K562 (cell line): ENCODE results near the gene RTCA. TPM values are rescaled to one million over a fixed set of nuclear protein-coding genes. Genes with fewer than 3 reads are reported as not detected.

Experiments
- ATAC-seq: fragments of 200-7000 bp; cut with Tn5 transposase; 3 replicates; pipeline ENCODE4 v1.9.1; 2020; ENCODE audit warnings: moderate library complexity
- BruUV-seq: library from RNA; stranded (reverse); fragments of 400-500 nt; replicated peaks from 2 replicates; lab custom pipeline; 2021; lab: Mats Ljungman, UMichigan
- CTCF ChIA-PET: fragments of 300-600 bp; formaldehyde crosslinking; extraction: SDS; loops from one replicate; lab custom pipeline; 2021; ENCODE audit warnings: low intra/inter-chr PET ratio; lab: Yijun Ruan, JAX
- POLR2A ChIA-PET: fragments of 300-600, 350-650 bp; sonication (Branson Sonifier 250); formaldehyde crosslinking; extraction: SDS; loops from one replicate; lab custom pipeline; 2021; ENCODE audit warnings: antibody characterized with exemption, inconsistent platforms; lab: Yijun Ruan, JAX
- DNase-seq, 4 experiments: peaks; one replicate each; pipeline versions ENCODE4 v3.0.0 to v3.0.0-alpha.2; 2011 to 2018; ENCODE audit warnings: low spot score in 3 of 4, mixed read lengths in 3 of 4; ENCODE audit errors: extremely low read depth in 1 of 4
- FAIRE-seq: peaks from 2 replicates; lab custom pipeline; 2011; peaks lifted over from hg19 to GRCh38; lab: Jason Lieb, UNC
- H2AFZ ChIP-seq: 2 replicates; pipeline ENCODE4 v1.6.0; 2011; ENCODE audit warnings: low read depth, low read length, control low read depth, inconsistent platforms
- H3K27ac ChIP-seq: fragments of 200-600 bp; 3 replicates; pipeline ENCODE4 v1.8.0; 2011; ENCODE audit warnings: low read depth, mild to moderate bottlenecking, control low read depth, inconsistent platforms, low read length, moderate library complexity, mixed read lengths; ENCODE audit errors: extremely low read depth
- H3K27me3 ChIP-seq, 2 experiments: fragments of 300-600 bp in 1 of 2; 2 replicates in 1 of 2; 3 replicates in 1 of 2; pipeline versions ENCODE4 v1.6.0 to v1.8.0; 2011; ENCODE audit warnings: inconsistent platforms in 2 of 2, low read length in 2 of 2, mild to moderate bottlenecking in 1 of 2, mixed read lengths in 1 of 2, moderate library complexity in 1 of 2; ENCODE audit not compliant: control insufficient read depth in 2 of 2, insufficient read depth in 2 of 2
- H3K36me3 ChIP-seq: fragments of 300-600 bp; 3 replicates; pipeline ENCODE4 v1.8.0; 2011; ENCODE audit warnings: mild to moderate bottlenecking, low read length, inconsistent platforms; ENCODE audit not compliant: control insufficient read depth, insufficient read depth
- H3K4me1 ChIP-seq, 2 experiments: fragments of 200-600 bp in 1 of 2; replicated peaks in 1 of 2; 2 replicates in 1 of 2; 3 replicates in 1 of 2; pipeline versions ENCODE4 v1.5.1 to v1.8.0; 2011; ENCODE audit warnings: inconsistent platforms in 2 of 2, low read length in 2 of 2, mild to moderate bottlenecking in 1 of 2, mixed read lengths in 1 of 2, moderate library complexity in 1 of 2; ENCODE audit not compliant: control insufficient read depth in 2 of 2, insufficient read depth in 2 of 2
- H3K4me2 ChIP-seq: 2 replicates; pipeline ENCODE4 v1.6.1; 2011; ENCODE audit warnings: low read length, control low read depth, inconsistent platforms, mixed read lengths; ENCODE audit not compliant: insufficient read depth
- H3K4me3 ChIP-seq: fragments of 200-600 bp; sonication (generic), shearing (Covaris generic); 2 replicates; pipeline ENCODE4 v1.5.1; 2016; ENCODE audit warnings: control low read depth, inconsistent platforms
- H3K79me2 ChIP-seq: fragments of 200-600 bp; 3 replicates; pipeline ENCODE4 v1.8.0; 2011; ENCODE audit warnings: low read length, inconsistent platforms; ENCODE audit not compliant: control insufficient read depth, insufficient read depth
- H3K9ac ChIP-seq, 2 experiments: 2 replicates each; pipeline versions ENCODE4 v1.6.0 to v1.6.1; 2011; ENCODE audit warnings: low read depth in 2 of 2, low read length in 2 of 2, control low read depth in 1 of 2, inconsistent platforms in 1 of 2, mild to moderate bottlenecking in 1 of 2, mixed read lengths in 1 of 2; ENCODE audit not compliant: insufficient read depth in 1 of 2
- H3K9me1 ChIP-seq: one replicate; pipeline ENCODE4 v1.6.0; 2011; ENCODE audit warnings: inconsistent platforms, mild to moderate bottlenecking, low read length, moderate library complexity; ENCODE audit not compliant: control insufficient read depth, insufficient read depth
- H3K9me3 ChIP-seq: replicated peaks from 2 replicates; pipeline ENCODE4 v1.5.1; 2011; ENCODE audit warnings: low read depth, low read length, inconsistent platforms; ENCODE audit not compliant: control insufficient read depth, insufficient read depth
- H4K20me1 ChIP-seq: replicated peaks from 2 replicates; pipeline ENCODE4 v1.6.1; 2011; ENCODE audit warnings: low read length, inconsistent platforms, mixed read lengths; ENCODE audit not compliant: control insufficient read depth, insufficient read depth
- COPS2 ChIP-seq: fragments of 450-650 bp; conservative IDR thresholded peaks from 2 replicates; pipeline ENCODE4 v1.6.1; 2016; ENCODE audit warnings: mild to moderate bottlenecking, moderate library complexity
- FOXP1 ChIP-seq: sonication (generic); formaldehyde crosslinking; IDR thresholded peaks from 2 replicates; pipeline ENCODE4 v1.8.0; 2022; ENCODE audit warnings: mild to moderate bottlenecking, missing genetic modification reagents
- HDAC2 ChIP-seq: fragments of 450-650 bp; IDR thresholded peaks from 2 replicates; pipeline ENCODE4 v1.6.1; 2016; ENCODE audit warnings: mild to moderate bottlenecking
- HMG20A ChIP-seq: fragments of 450-650 bp; formaldehyde crosslinking; conservative IDR thresholded peaks from 2 replicates; pipeline ENCODE4 v1.4.0; 2020; ENCODE audit warnings: mild to moderate bottlenecking, mixed read lengths
- MCM5 ChIP-seq: fragments of 450-650 bp; IDR thresholded peaks from 2 replicates; pipeline ENCODE4 v1.6.1; 2016; ENCODE audit warnings: low read depth
- MGA ChIP-seq: fragments of 450-650 bp; IDR thresholded peaks from 2 replicates; pipeline ENCODE4 v1.6.1; 2016; ENCODE audit warnings: mild to moderate bottlenecking, moderate library complexity
- NR2C2 ChIP-seq, 2 experiments: fragments of 200-800 bp in 1 of 2; sonication (Bioruptor generic) in 1 of 2; sonication (generic) in 1 of 2; formaldehyde crosslinking in 1 of 2; IDR thresholded peaks; 2 replicates each; pipeline versions ENCODE4 v1.6.1 to v1.8.0; 2016 to 2022; ENCODE audit warnings: mild to moderate bottlenecking in 1 of 2, missing compliant biosample characterization in 1 of 2, missing genetic modification characterization in 1 of 2, missing genetic modification reagents in 1 of 2
- PURB ChIP-seq: sonication (generic); formaldehyde crosslinking; IDR thresholded peaks from 2 replicates; pipeline ENCODE4 v1.9.0; 2021; ENCODE audit warnings: low read depth, mild to moderate bottlenecking, missing genetic modification reagents
- SLC30A9 ChIP-seq: fragments of 250-450 bp; sonication (Bioruptor Pico); IDR thresholded peaks from 2 replicates; pipeline ENCODE4 v1.8.0; 2022; ENCODE audit warnings: mild to moderate bottlenecking, moderate library complexity
- SMARCB1 ChIP-seq: IDR thresholded peaks from 2 replicates; pipeline ENCODE4 v1.6.1; 2011; ENCODE audit warnings: improper control_type of control experiment, low read depth; ENCODE audit not compliant: insufficient read length
- TBP ChIP-seq: optimal IDR thresholded peaks from 2 replicates; pipeline ENCODE3; 2011; ENCODE audit warnings: low read depth, low read length, improper control_type of control experiment
- U2AF1 ChIP-seq: fragments of 200-400 bp; formaldehyde crosslinking; optimal IDR thresholded peaks from 2 replicates; pipeline ENCODE3; 2017; ENCODE audit warnings: mild to moderate bottlenecking, low read depth, low read length, moderate library complexity
- ZNF134 ChIP-seq: fragments of 250-450 bp; sonication (Bioruptor Pico); conservative IDR thresholded peaks from 2 replicates; pipeline ENCODE4 v1.4.0; 2020
- ZNF583 ChIP-seq: fragments of 250-450 bp; sonication (Bioruptor Pico); IDR thresholded peaks from 2 replicates; pipeline ENCODE4 v1.4.0; 2020
- ZNF77 ChIP-seq: fragments of 250-450 bp; sonication (Bioruptor Pico); IDR thresholded peaks from 2 replicates; pipeline ENCODE4 v1.5.0; 2020
- WGBS: fragments of 100-300 bp; shearing (Covaris generic); methylation state at CpG from one replicate; pipeline ENCODE4 v1.1.6; 2016; ENCODE audit warnings: low coverage, mixed read lengths; ENCODE audit not compliant: insufficient coverage; ENCODE audit errors: missing lambda C conversion rate; 5-methylcytosine and 5-hydroxymethylcytosine counted together
- in situ Hi-C: fragments of 300-500 bp; cut with MboI; formaldehyde crosslinking; loops from 4 replicates; pipeline ENCODE4 v1.15.0; 2018; ENCODE audit warnings: inconsistent platforms, mixed read lengths
- intact Hi-C: fragments of 100-400 bp; cut with micrococcal nuclease; formaldehyde crosslinking; loops from 2 replicates; pipeline ENCODE4 v1.14.2; 2022
- polyA plus RNA-seq, 8 experiments: library from polyadenylated mRNA; depleted of rRNA in 4 of 8; stranded (reverse) in 5 of 8; unstranded in 3 of 8; fragments of >200 nt; fragmentation: Nextera tagmentation in 2 of 8; fragmentation: Illumina TruSeq in 1 of 8; extraction: Ambion mirVana in 2 of 8; extraction: Trizol in 1 of 8; gene quantifications; 2 replicates each; pipeline versions ENCODE4 v1.2.1 to v1.2.3, GENCODE V29; 2011 to 2014; ENCODE audit warnings: inconsistent platforms in 1 of 8, missing spikeins in 1 of 8
- total RNA-seq, 7 experiments: library from RNA; depleted of rRNA in 6 of 7; stranded (reverse); fragments of >200 nt in 6 of 7; fragmentation: Illumina TruSeq in 2 of 7; extraction: Trizol in 2 of 7; gene quantifications; 2 replicates each; pipeline versions ENCODE4 v1.2.1 to v1.2.3, GENCODE V29; 2011 to 2021; ENCODE audit warnings: low replicate concordance in 1 of 7

Gene RTCA
- total and polyA plus RNA-seq, 9 of the 15 experiments (the other 6 are each of a cell fraction or from before 2014, with no cell fraction given): 11.6 to 57.2 (median 43.2) TPM

- no peaks in the 10 kb centered on the region for H3K9me3 ChIP-seq
- H3K9ac ChIP-seq: no peak overlapping the region
- H4K20me1 ChIP-seq: no peaks in the 10 kb centered on the region
- peaks cover 68% of the 10 kb centered on the region for H3K36me3 ChIP-seq
- no peak overlapping the region for H2AFZ ChIP-seq
- H3K4me3 ChIP-seq: no peak overlapping the region
- no TSS peak for BruUV-seq
- FAIRE-seq (no peak), DNase-seq (no peak), ATAC-seq (no peak)
- no peak overlapping the region for H3K4me2 ChIP-seq
- no peak overlapping the region for H3K27ac ChIP-seq
- no peaks in the 10 kb centered on the region for H3K79me2 ChIP-seq
- intact Hi-C loops (no loop called here), in situ Hi-C loops (no loop called here)
- no peaks in the 10 kb centered on the region for H3K9me1 ChIP-seq
- ChIA-PET CTCF (no interaction called here), POLR2A (no interaction called here)
- H3K4me1 ChIP-seq: no peaks in the 10 kb centered on the region
- 67% methylated on average over 2 of the region's 2 CpGs for WGBS
- no peaks in the 10 kb centered on the region for H3K27me3 ChIP-seq
- TF ChIP-seq FOXP1 (CRISPR knock-in tag) (no peak), SLC30A9 (CRISPR knock-in tag) (no peak), PURB (no peak), ZNF583 (CRISPR knock-in tag) (no peak), HDAC2 (no peak), U2AF1 (no peak), ZNF77 (CRISPR knock-in tag) (no peak), SMARCB1 (no peak), HMG20A (no peak), MGA (no peak), MCM5 (no peak), ZNF134 (CRISPR knock-in tag) (no peak), TBP (no peak), COPS2 (no peak), NR2C2 (CRISPR knock-in tag; IDR thresholded peaks at IDR 0.05) (no peak), NR2C2 (tag; IDR thresholded peaks at IDR 0.05) (no peak)
These were observed 35.3 kb upstream of the RTCA start for GRCh38 chr1:100230765-100231164.
